Fibroblast of skin of right quadriceps (primary cell): ENCODE measurements around the gene ZNHIT3.

ENCODE experiments used
- DNase-seq: peaks from one replicate; pipeline ENCODE4 v3.0.0-alpha.2; 2013

ZNHIT3 gene

GRCh38 chr17:36514856-36515255 is 28.4 kb downstream of the ZNHIT3 start:
- DNase-seq, result no peak

GRCh38 chr17:36515837-36516236 is 29.4 kb downstream of the ZNHIT3 start:
- DNase-seq, result no peak

GRCh38 chr17:36523113-36523512 is 36.6 kb downstream of the ZNHIT3 start:
- no peak for DNase-seq

GRCh38 chr17:36524428-36524876 is 38.0 kb downstream of the ZNHIT3 start:
- DNase-seq, result no peak

GRCh38 chr17:36525113-36525512 is 38.6 kb downstream of the ZNHIT3 start:
- no peak for DNase-seq

GRCh38 chr17:36525888-36526287 is 39.4 kb downstream of the ZNHIT3 start:
- DNase-seq, result no peak

- DNase-seq, result no peak
These were observed 41.3 kb downstream of the ZNHIT3 start for GRCh38 chr17:36527621-36528250.

GRCh38 chr17:36529121-36529520 is 42.6 kb downstream of the ZNHIT3 start:
- peak; percentile 59 for DNase-seq

GRCh38 chr17:36532435-36532975 is 46.0 kb downstream of the ZNHIT3 start:
- DNase-seq, result no peak

GRCh38 chr17:36533935-36534839 is 47.7 kb downstream of the ZNHIT3 start:
- peak; percentile 46 for DNase-seq

GRCh38 chr17:36534840-36535668 is 48.6 kb downstream of the ZNHIT3 start, which contains the start of the genes MYO19 and PIGW:
Gene MYO19, minus strand, starts transcription at chr17:36534868. Its CDS starts 2,330 bp downstream, at chr17:36532538.
Gene PIGW, plus strand, starts transcription at chr17:36534987. Its CDS starts 2,115 bp downstream, at chr17:36537102.
- peak; percentile 88 for DNase-seq

GRCh38 chr17:36535669-36536081 is 49.2 kb downstream of the ZNHIT3 start:
- DNase-seq, result no peak

- DNase-seq, result no peak
These were observed 54.2 kb downstream of the ZNHIT3 start for GRCh38 chr17:36540696-36541095.

- DNase-seq, result no peak
These were observed 56.3 kb downstream of the ZNHIT3 start for GRCh38 chr17:36542755-36543154.

GRCh38 chr17:36544044-36544306 is 57.5 kb downstream of the ZNHIT3 start:
- DNase-seq, result peak; percentile 32

GRCh38 chr17:36544307-36545076 is 58.0 kb downstream of the ZNHIT3 start, which contains the start of gene GGNBP2:
Gene GGNBP2, plus strand, starts transcription at chr17:36544919. Its CDS starts 806 bp downstream, at chr17:36545725.
- DNase-seq, result peak; percentile 94

GRCh38 chr17:36545077-36545464 is 58.6 kb downstream of the ZNHIT3 start:
- DNase-seq, result no peak
